A549 (cell line): Measurements from ENCODE around the gene TMEM168.

Experiments
- POLR2A ChIP-seq: IDR thresholded peaks from 2 replicates; pipeline ENCODE4 v1.6.1; 2012; ENCODE audit warnings: mild to moderate bottlenecking, low read length
- ZNF302 ChIP-seq: fragments of 250-450 bp; sonication (Bioruptor Pico); IDR thresholded peaks from 2 replicates; pipeline ENCODE4 v1.9.0; 2021; ENCODE audit warnings: inconsistent platforms, mild to moderate bottlenecking, moderate library complexity
- TF ChIP-seq, protein P1 (sequence below): fragments of >200 bp; sonication (Bioruptor Twin); formaldehyde crosslinking; IDR thresholded peaks from 3 replicates; pipeline ENCODE4 v1.5.1; 2016

DNA sequence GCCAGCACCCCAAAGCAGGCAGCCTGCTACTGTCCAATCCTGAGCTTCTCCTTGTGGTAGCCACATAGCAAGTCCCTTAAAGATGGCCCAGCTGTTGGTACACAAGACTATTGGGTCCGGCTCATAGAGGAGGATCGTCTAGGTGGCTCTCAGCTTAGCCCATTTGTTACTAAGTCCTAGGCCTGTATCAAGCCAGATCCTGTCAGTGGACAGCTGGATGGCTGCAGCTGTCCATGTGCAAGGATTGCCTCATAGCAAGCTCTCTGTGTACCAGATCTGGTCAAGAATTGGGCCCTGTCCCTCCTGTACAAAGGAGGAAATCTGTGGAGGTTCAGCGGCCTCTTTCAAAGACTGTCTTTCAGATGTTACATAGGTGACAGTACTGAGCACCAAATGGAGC is 12.2 kb upstream of the TMEM168 start:
- no peak for TF ChIP-seq ZNF302
- TF ChIP-seq, protein P1, sequence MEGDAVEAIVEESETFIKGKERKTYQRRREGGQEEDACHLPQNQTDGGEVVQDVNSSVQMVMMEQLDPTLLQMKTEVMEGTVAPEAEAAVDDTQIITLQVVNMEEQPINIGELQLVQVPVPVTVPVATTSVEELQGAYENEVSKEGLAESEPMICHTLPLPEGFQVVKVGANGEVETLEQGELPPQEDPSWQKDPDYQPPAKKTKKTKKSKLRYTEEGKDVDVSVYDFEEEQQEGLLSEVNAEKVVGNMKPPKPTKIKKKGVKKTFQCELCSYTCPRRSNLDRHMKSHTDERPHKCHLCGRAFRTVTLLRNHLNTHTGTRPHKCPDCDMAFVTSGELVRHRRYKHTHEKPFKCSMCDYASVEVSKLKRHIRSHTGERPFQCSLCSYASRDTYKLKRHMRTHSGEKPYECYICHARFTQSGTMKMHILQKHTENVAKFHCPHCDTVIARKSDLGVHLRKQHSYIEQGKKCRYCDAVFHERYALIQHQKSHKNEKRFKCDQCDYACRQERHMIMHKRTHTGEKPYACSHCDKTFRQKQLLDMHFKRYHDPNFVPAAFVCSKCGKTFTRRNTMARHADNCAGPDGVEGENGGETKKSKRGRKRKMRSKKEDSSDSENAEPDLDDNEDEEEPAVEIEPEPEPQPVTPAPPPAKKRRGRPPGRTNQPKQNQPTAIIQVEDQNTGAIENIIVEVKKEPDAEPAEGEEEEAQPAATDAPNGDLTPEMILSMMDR: no peak
- TF ChIP-seq POLR2A: no peak
